C4-2B (cell line): ENCODE data around the gene FAM53B.

Source experiments
- ZFX ChIP-seq: fragments of 450-650 bp; IDR thresholded peaks from 2 replicates; pipeline ENCODE4 v1.6.1; 2017
- TF ChIP-seq, protein P1 (sequence below): fragments of 450-650 bp; conservative IDR thresholded peaks from 2 replicates; pipeline ENCODE4 v1.5.1; 2017; ENCODE audit warnings: mild to moderate bottlenecking

GRCh38 chr10:124741922-124742412 lies 2.2 kb downstream of the FAM53B start:
- TF ChIP-seq, protein P1, sequence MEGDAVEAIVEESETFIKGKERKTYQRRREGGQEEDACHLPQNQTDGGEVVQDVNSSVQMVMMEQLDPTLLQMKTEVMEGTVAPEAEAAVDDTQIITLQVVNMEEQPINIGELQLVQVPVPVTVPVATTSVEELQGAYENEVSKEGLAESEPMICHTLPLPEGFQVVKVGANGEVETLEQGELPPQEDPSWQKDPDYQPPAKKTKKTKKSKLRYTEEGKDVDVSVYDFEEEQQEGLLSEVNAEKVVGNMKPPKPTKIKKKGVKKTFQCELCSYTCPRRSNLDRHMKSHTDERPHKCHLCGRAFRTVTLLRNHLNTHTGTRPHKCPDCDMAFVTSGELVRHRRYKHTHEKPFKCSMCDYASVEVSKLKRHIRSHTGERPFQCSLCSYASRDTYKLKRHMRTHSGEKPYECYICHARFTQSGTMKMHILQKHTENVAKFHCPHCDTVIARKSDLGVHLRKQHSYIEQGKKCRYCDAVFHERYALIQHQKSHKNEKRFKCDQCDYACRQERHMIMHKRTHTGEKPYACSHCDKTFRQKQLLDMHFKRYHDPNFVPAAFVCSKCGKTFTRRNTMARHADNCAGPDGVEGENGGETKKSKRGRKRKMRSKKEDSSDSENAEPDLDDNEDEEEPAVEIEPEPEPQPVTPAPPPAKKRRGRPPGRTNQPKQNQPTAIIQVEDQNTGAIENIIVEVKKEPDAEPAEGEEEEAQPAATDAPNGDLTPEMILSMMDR: no peak
- no peak for TF ChIP-seq ZFX
